ENCODE results near the gene GRIK4.

DNA sequence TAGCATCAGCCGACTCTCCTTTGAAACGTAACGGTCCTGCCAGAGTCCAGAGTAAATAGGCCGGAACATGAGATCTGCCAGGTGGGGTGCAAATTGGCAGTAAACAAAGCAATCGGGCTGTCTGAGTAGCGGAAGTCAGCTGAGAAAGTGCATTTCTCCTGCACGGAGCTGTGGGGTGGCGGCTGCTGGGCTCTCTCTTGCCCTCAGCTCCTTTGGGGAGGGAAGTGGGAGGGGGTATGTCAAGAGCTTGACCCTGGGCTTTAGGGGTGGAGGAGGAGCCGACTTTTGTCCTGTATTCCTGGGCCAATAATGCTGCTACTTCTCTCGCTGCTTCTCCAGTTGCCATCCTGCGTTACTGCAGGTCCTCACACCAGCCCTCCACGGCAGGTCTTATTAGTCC is 11.6 kb downstream of the GRIK4 start:
- TF ChIP-seq, protein P1, sequence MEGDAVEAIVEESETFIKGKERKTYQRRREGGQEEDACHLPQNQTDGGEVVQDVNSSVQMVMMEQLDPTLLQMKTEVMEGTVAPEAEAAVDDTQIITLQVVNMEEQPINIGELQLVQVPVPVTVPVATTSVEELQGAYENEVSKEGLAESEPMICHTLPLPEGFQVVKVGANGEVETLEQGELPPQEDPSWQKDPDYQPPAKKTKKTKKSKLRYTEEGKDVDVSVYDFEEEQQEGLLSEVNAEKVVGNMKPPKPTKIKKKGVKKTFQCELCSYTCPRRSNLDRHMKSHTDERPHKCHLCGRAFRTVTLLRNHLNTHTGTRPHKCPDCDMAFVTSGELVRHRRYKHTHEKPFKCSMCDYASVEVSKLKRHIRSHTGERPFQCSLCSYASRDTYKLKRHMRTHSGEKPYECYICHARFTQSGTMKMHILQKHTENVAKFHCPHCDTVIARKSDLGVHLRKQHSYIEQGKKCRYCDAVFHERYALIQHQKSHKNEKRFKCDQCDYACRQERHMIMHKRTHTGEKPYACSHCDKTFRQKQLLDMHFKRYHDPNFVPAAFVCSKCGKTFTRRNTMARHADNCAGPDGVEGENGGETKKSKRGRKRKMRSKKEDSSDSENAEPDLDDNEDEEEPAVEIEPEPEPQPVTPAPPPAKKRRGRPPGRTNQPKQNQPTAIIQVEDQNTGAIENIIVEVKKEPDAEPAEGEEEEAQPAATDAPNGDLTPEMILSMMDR (IDR thresholded peaks at IDR 0.05; ENCODE audit: insufficient read depth, low read length) = no peak
- no peak for TF ChIP-seq GABPA (IDR thresholded peaks at IDR 0.05; ENCODE audit: low read depth)
